ENCODE data around the gene CIROP.

CIROP gene

GRCh38 chr14:23053426-23053825 is 51.4 kb downstream of the CIROP start:
- Histone ChIP-seq H3K4me1 (ENCODE audit: control insufficient read depth in 1 of 2, insufficient read depth in 2 of 2, low read length in 2 of 2) (peaks cover 5 to 11% of the 10 kb centered on the region in 2 experiments), H4K12ac (ENCODE audit: low read depth, low read length) (no peak overlapping the region), H3K79me1 (ENCODE audit: low read length) (peaks cover 12% of the 10 kb centered on the region), H4K91ac (ENCODE audit: low read depth, low read length) (no peak overlapping the region), H2AFZ (ENCODE audit: insufficient read depth, low read length, poor library complexity) (no peak overlapping the region), H2AK5ac (ENCODE audit: low read length) (no peak overlapping the region), H3K9ac (ENCODE audit: low read length) (no peak overlapping the region), H3K9me3 (ENCODE audit: insufficient read depth, low read depth, low read length) (peaks cover 3% of the 10 kb centered on the region), H3K36me3 (ENCODE audit: control insufficient read depth in 1 of 2, insufficient read depth in 2 of 2, low read length in 2 of 2) (peaks cover 52 to 66% of the 10 kb centered on the region in 2 experiments), H3K27ac (ENCODE audit: low read depth, low read length) (no peak overlapping the region), H3K14ac (ENCODE audit: low read length) (no peak overlapping the region), H4K8ac (ENCODE audit: low read depth, low read length) (no peak overlapping the region), H2BK120ac (ENCODE audit: insufficient read depth, low read length, poor library complexity) (no peak overlapping the region), H3K27me3 (ENCODE audit: insufficient read depth, low read length) (no peaks in the 10 kb centered on the region), H3K79me2 (ENCODE audit: control insufficient read depth, insufficient read depth, low read length, poor library complexity) (peaks cover 6% of the 10 kb centered on the region), H3K4ac (ENCODE audit: low read depth, low read length) (no peak overlapping the region), H2BK12ac (ENCODE audit: low read length) (no peak overlapping the region), H3K23ac (ENCODE audit: low read length) (no peak overlapping the region), H3K4me3 (ENCODE audit: low read depth, low read length) (no peak overlapping the region), H3K4me2 (ENCODE audit: low read length) (no peak overlapping the region), H3K18ac (ENCODE audit: low read length) (no peak overlapping the region), H2BK5ac (ENCODE audit: low read depth, low read length, poor library complexity) (no peak overlapping the region)
- DNase-seq, result no peak
- no CpG with 5 or more reads among the region's 10 CpGs for WGBS (ENCODE audit: extremely low coverage, insufficient coverage, insufficient read length)

GRCh38 chr14:23052671-23053070 is 52.1 kb downstream of the CIROP start:
- no CpG with 5 or more reads among the region's 3 CpGs for WGBS (ENCODE audit: extremely low coverage, insufficient coverage, insufficient read length)
- Histone ChIP-seq H4K8ac (ENCODE audit: low read depth, low read length) (no peak overlapping the region), H3K27ac (ENCODE audit: low read depth, low read length) (no peak overlapping the region), H2BK5ac (ENCODE audit: low read depth, low read length, poor library complexity) (no peak overlapping the region), H3K9ac (ENCODE audit: low read length) (no peak overlapping the region), H2BK12ac (ENCODE audit: low read length) (no peak overlapping the region), H3K4me1 (ENCODE audit: control insufficient read depth in 1 of 2, insufficient read depth in 2 of 2, low read length in 2 of 2) (peaks cover 3 to 10% of the 10 kb centered on the region in 2 experiments), H3K27me3 (ENCODE audit: insufficient read depth, low read length) (no peaks in the 10 kb centered on the region), H3K4ac (ENCODE audit: low read depth, low read length) (no peak overlapping the region), H4K91ac (ENCODE audit: low read depth, low read length) (no peak overlapping the region), H3K36me3 (ENCODE audit: control insufficient read depth in 1 of 2, insufficient read depth in 2 of 2, low read length in 2 of 2) (peaks cover 57 to 71% of the 10 kb centered on the region in 2 experiments), H4K12ac (ENCODE audit: low read depth, low read length) (no peak overlapping the region), H2BK120ac (ENCODE audit: insufficient read depth, low read length, poor library complexity) (no peak overlapping the region), H2AFZ (ENCODE audit: insufficient read depth, low read length, poor library complexity) (no peak overlapping the region), H3K79me1 (ENCODE audit: low read length) (peaks cover 10% of the 10 kb centered on the region), H3K14ac (ENCODE audit: low read length) (no peak overlapping the region), H3K18ac (ENCODE audit: low read length) (no peak overlapping the region), H2AK5ac (ENCODE audit: low read length) (no peak overlapping the region), H3K79me2 (ENCODE audit: control insufficient read depth, insufficient read depth, low read length, poor library complexity) (peaks cover 4% of the 10 kb centered on the region), H3K4me2 (ENCODE audit: low read length) (no peak overlapping the region), H3K23ac (ENCODE audit: low read length) (no peak overlapping the region), H3K4me3 (ENCODE audit: low read depth, low read length) (no peak overlapping the region), H3K9me3 (ENCODE audit: insufficient read depth, low read depth, low read length) (peaks cover 3% of the 10 kb centered on the region)
- DNase-seq, result no peak

GRCh38 chr14:23052182-23052623 is 52.6 kb downstream of the CIROP start:
- H2BK5ac ChIP-seq (ENCODE audit: low read depth, low read length, poor library complexity), result no peak overlapping the region
- H2BK120ac ChIP-seq (ENCODE audit: insufficient read depth, low read length, poor library complexity), result no peak overlapping the region
- peaks cover 3% of the 10 kb centered on the region for H3K9me3 ChIP-seq (ENCODE audit: insufficient read depth, low read depth, low read length)
- no peak overlapping the region for H3K18ac ChIP-seq (ENCODE audit: low read length)
- no peak overlapping the region for H2AK5ac ChIP-seq (ENCODE audit: low read length)
- H3K9ac ChIP-seq (ENCODE audit: low read length), result no peak overlapping the region
- WGBS (ENCODE audit: extremely low coverage, insufficient coverage, insufficient read length), result no CpG with 5 or more reads among the region's 14 CpGs
- H3K4ac ChIP-seq (ENCODE audit: low read depth, low read length), result no peak overlapping the region
- peaks cover 8% of the 10 kb centered on the region for H3K79me1 ChIP-seq (ENCODE audit: low read length)
- no peak overlapping the region for H3K4me2 ChIP-seq (ENCODE audit: low read length)
- no peak for DNase-seq
- no peak overlapping the region for H4K91ac ChIP-seq (ENCODE audit: low read depth, low read length)
- H3K27ac ChIP-seq (ENCODE audit: low read depth, low read length), result no peak overlapping the region
- H3K36me3 ChIP-seq (ENCODE audit: control insufficient read depth in 1 of 2, insufficient read depth in 2 of 2, low read length in 2 of 2), result peaks cover 59 to 76% of the 10 kb centered on the region in 2 experiments
- H2AFZ ChIP-seq (ENCODE audit: insufficient read depth, low read length, poor library complexity), result no peak overlapping the region
- H3K79me2 ChIP-seq (ENCODE audit: control insufficient read depth, insufficient read depth, low read length, poor library complexity), result peaks cover 3% of the 10 kb centered on the region
- H4K8ac ChIP-seq (ENCODE audit: low read depth, low read length), result no peak overlapping the region
- H2BK12ac ChIP-seq (ENCODE audit: low read length), result no peak overlapping the region
- no peak overlapping the region for H3K14ac ChIP-seq (ENCODE audit: low read length)
- H3K23ac ChIP-seq (ENCODE audit: low read length), result no peak overlapping the region
- H4K12ac ChIP-seq (ENCODE audit: low read depth, low read length), result no peak overlapping the region
- H3K4me3 ChIP-seq (ENCODE audit: low read depth, low read length), result no peak overlapping the region
- H3K4me1 ChIP-seq (ENCODE audit: control insufficient read depth in 1 of 2, insufficient read depth in 2 of 2, low read length in 2 of 2), result peaks cover 3 to 10% of the 10 kb centered on the region in 2 experiments
- H3K27me3 ChIP-seq (ENCODE audit: insufficient read depth, low read length), result no peaks in the 10 kb centered on the region

GRCh38 chr14:23051141-23052057 is 53.4 kb downstream of the CIROP start:
- Histone ChIP-seq H3K23ac (ENCODE audit: low read length) (no peak overlapping the region), H4K91ac (ENCODE audit: low read depth, low read length) (no peak overlapping the region), H3K9ac (ENCODE audit: low read length) (no peak overlapping the region), H3K79me2 (ENCODE audit: control insufficient read depth, insufficient read depth, low read length, poor library complexity) (no peaks in the 10 kb centered on the region), H3K9me3 (ENCODE audit: insufficient read depth, low read depth, low read length) (peaks cover 3% of the 10 kb centered on the region), H3K36me3 (ENCODE audit: control insufficient read depth in 1 of 2, insufficient read depth in 2 of 2, low read length in 2 of 2) (peaks cover 61 to 78% of the 10 kb centered on the region in 2 experiments), H2BK12ac (ENCODE audit: low read length) (no peak overlapping the region), H3K27ac (ENCODE audit: low read depth, low read length) (no peak overlapping the region), H3K4me1 (ENCODE audit: control insufficient read depth in 1 of 2, insufficient read depth in 2 of 2, low read length in 2 of 2) (peaks cover 3 to 10% of the 10 kb centered on the region in 2 experiments), H3K18ac (ENCODE audit: low read length) (no peak overlapping the region), H3K79me1 (ENCODE audit: low read length) (no peaks in the 10 kb centered on the region), H3K27me3 (ENCODE audit: insufficient read depth, low read length) (no peaks in the 10 kb centered on the region), H2BK5ac (ENCODE audit: low read depth, low read length, poor library complexity) (no peak overlapping the region), H2AFZ (ENCODE audit: insufficient read depth, low read length, poor library complexity) (no peak overlapping the region), H3K4me2 (ENCODE audit: low read length) (no peak overlapping the region), H3K4me3 (ENCODE audit: low read depth, low read length) (no peak overlapping the region), H2AK5ac (ENCODE audit: low read length) (no peak overlapping the region), H2BK120ac (ENCODE audit: insufficient read depth, low read length, poor library complexity) (no peak overlapping the region), H3K14ac (ENCODE audit: low read length) (no peak overlapping the region), H3K4ac (ENCODE audit: low read depth, low read length) (no peak overlapping the region), H4K8ac (ENCODE audit: low read depth, low read length) (no peak overlapping the region), H4K12ac (ENCODE audit: low read depth, low read length) (no peak overlapping the region)
- WGBS (ENCODE audit: extremely low coverage, insufficient coverage, insufficient read length), result no CpG with 5 or more reads among the region's 5 CpGs
- no peak for DNase-seq
